Esophagus muscularis mucosa (tissue), 3 donors: ENCODE measurements around the gene FYB1.

ENCODE experiments used
- POLR2A ChIP-seq: fragments of 450-650 bp; IDR thresholded peaks from one replicate; pipeline ENCODE4 v1.6.1; 2017; ENCODE audit warnings: antibody characterized with exemption, moderate library complexity, mild to moderate bottlenecking, low read depth
- POLR2AphosphoS5 ChIP-seq, 2 donors: sonication (generic); formaldehyde crosslinking; IDR thresholded peaks; one replicate each; pipeline ENCODE4 v1.6.1; 2017; ENCODE audit warnings: antibody characterized with exemption in 2 of 2
- TF ChIP-seq, protein P1 (sequence below), 3 experiments: fragments of 200-600 bp in 2 of 3; fragments of 450-650 bp in 1 of 3; sonication (generic) in 2 of 3; IDR thresholded peaks; one replicate each; pipeline ENCODE4 v1.5.1; 2017 to 2019; ENCODE audit warnings: antibody characterized with exemption in 3 of 3, mild to moderate bottlenecking in 2 of 3, moderate library complexity in 1 of 3

DNA sequence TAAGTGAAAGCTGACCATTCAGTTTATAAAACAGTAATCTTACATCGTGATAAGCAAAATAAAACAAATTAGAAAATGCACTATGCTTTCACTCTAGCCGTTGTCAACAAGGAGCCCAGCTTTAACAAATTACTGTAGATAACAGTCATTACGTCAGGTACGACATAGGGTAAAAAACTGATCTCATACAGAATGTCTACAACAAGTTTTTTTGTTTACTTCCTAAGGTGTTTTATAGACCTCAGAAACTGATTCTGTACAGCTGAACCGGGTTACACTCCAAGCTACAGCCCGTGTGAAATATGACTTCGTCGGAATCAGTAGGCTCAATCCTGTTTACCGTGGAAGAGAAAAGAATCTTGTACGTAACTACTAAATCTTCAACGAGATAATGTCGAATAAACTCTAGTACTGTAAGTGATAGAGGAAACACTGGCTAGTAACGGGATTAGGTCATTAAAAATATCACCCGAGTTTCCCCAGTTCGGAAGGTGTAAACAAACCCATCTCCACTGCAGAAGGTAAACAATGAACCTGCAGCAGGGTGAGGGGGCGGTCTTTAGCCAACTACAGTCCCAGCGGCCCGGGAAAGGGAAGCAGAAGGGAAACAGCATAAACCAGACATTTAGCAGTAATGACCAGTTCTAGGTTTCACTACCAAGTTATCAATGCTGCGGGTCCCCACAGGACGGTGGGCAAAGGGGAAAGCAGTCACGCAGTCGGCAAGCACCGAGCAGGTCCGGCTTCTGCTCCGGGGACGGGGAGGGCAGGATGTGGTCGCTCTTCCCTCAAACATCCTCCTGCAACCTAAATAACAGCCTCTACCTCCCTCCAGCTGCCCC is 146.2 kb downstream of the FYB1 start:
- TF ChIP-seq, protein P1, sequence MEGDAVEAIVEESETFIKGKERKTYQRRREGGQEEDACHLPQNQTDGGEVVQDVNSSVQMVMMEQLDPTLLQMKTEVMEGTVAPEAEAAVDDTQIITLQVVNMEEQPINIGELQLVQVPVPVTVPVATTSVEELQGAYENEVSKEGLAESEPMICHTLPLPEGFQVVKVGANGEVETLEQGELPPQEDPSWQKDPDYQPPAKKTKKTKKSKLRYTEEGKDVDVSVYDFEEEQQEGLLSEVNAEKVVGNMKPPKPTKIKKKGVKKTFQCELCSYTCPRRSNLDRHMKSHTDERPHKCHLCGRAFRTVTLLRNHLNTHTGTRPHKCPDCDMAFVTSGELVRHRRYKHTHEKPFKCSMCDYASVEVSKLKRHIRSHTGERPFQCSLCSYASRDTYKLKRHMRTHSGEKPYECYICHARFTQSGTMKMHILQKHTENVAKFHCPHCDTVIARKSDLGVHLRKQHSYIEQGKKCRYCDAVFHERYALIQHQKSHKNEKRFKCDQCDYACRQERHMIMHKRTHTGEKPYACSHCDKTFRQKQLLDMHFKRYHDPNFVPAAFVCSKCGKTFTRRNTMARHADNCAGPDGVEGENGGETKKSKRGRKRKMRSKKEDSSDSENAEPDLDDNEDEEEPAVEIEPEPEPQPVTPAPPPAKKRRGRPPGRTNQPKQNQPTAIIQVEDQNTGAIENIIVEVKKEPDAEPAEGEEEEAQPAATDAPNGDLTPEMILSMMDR (IDR thresholded peaks at IDR 0.05): no peak
- TF ChIP-seq POLR2AphosphoS5 (IDR thresholded peaks at IDR 0.05) (no peak), POLR2A (no peak)
